GM12878 (cell line): ENCODE results near the gene PARVA. TPM values are rescaled to one million over a fixed set of nuclear protein-coding genes. Genes with fewer than 3 reads are reported as not detected.

Source experiments
- ATAC-seq: fragments of 200-7000 bp; cut with Tn5 transposase; 3 replicates; pipeline ENCODE4 v1.9.1; 2020; ENCODE audit warnings: mild to moderate bottlenecking, moderate library complexity
- BruUV-seq: library from RNA; stranded (reverse); fragments of 400-500 nt; replicated peaks from 2 replicates; lab custom pipeline; 2021; lab: Mats Ljungman, UMichigan
- CTCF ChIA-PET: fragments of 300-600 bp; sonication (Branson Sonifier 250); formaldehyde crosslinking; extraction: SDS; loops from one replicate; lab custom pipeline; 2021; ENCODE audit warnings: inconsistent platforms; lab: Yijun Ruan, JAX
- POLR2A ChIA-PET: fragments of 350-600 bp; formaldehyde crosslinking; extraction: SDS; loops from one replicate; lab custom pipeline; 2021; ENCODE audit warnings: inconsistent platforms; lab: Charles Lee
- RAD21 ChIA-PET: fragments of 300-600 bp; sonication (Branson Sonifier 250); formaldehyde crosslinking; loops from one replicate; lab custom pipeline; 2023; ENCODE audit warnings: antibody characterized with exemption; ENCODE audit not compliant: unreplicated experiment; lab: Charles Lee
- SMC1A ChIA-PET: fragments of 300-600 bp; sonication (Branson Sonifier 250); formaldehyde crosslinking; loops from one replicate; lab custom pipeline; 2023; ENCODE audit not compliant: unreplicated experiment, uncharacterized antibody; lab: Charles Lee
- DNase-seq: peaks from one replicate; pipeline ENCODE4 v3.0.0-alpha.2; 2011; ENCODE audit warnings: low read depth, low spot score
- FAIRE-seq: peaks from 3 replicates; lab custom pipeline; 2011; peaks lifted over from hg19 to GRCh38; lab: Jason Lieb, UNC
- H2AFZ ChIP-seq: 2 replicates; pipeline ENCODE4 v1.6.0; 2011; ENCODE audit warnings: low read depth, low read length, control low read depth; ENCODE audit not compliant: control insufficient read depth
- H3K27ac ChIP-seq: 2 replicates; pipeline ENCODE4 v1.5.1; 2011; ENCODE audit warnings: control low read depth; ENCODE audit not compliant: control insufficient read depth, insufficient read depth
- H3K27me3 ChIP-seq, 2 experiments: replicated peaks in 1 of 2; 2 replicates each; pipeline versions ENCODE4 v1.6.0 to v1.6.1; 2011; ENCODE audit warnings: low read length in 1 of 2; ENCODE audit not compliant: control insufficient read depth in 2 of 2, insufficient read depth in 2 of 2
- H3K36me3 ChIP-seq, 2 experiments: 2 replicates each; pipeline ENCODE4 v1.5.1; 2011; ENCODE audit warnings: low read length in 1 of 2; ENCODE audit not compliant: control insufficient read depth in 2 of 2, insufficient read depth in 2 of 2
- H3K4me1 ChIP-seq: 2 replicates; pipeline ENCODE4 v1.6.1; 2011; ENCODE audit warnings: mild to moderate bottlenecking, low read length, moderate library complexity, mixed read lengths; ENCODE audit not compliant: control insufficient read depth, insufficient read depth
- H3K4me2 ChIP-seq: 2 replicates; pipeline ENCODE4 v1.6.0; 2011; ENCODE audit warnings: control low read depth; ENCODE audit not compliant: control insufficient read depth, insufficient read depth
- H3K4me3 ChIP-seq: fragments of 200-600 bp; sonication (generic); 2 replicates; pipeline ENCODE4 v1.5.1; 2016
- H3K79me2 ChIP-seq: 2 replicates; pipeline ENCODE4 v1.6.0; 2011; ENCODE audit warnings: low read length; ENCODE audit not compliant: control insufficient read depth, insufficient read depth
- H3K9ac ChIP-seq: 2 replicates; pipeline ENCODE4 v1.8.0; 2011; ENCODE audit warnings: low read length, control low read depth, mixed read lengths; ENCODE audit not compliant: control insufficient read depth, insufficient read depth
- H3K9me3 ChIP-seq: replicated peaks from 3 replicates; pipeline ENCODE4 v1.5.1; 2011; ENCODE audit warnings: mild to moderate bottlenecking, low read length; ENCODE audit not compliant: control insufficient read depth, insufficient read depth
- H4K20me1 ChIP-seq: 2 replicates; pipeline ENCODE4 v1.6.0; 2011; ENCODE audit not compliant: control insufficient read depth, insufficient read depth
- CBX3 ChIP-seq: fragments of 200-600 bp; sonication (generic); IDR thresholded peaks from 2 replicates; pipeline ENCODE4 v1.6.1; 2016; ENCODE audit warnings: low read depth, borderline replicate concordance
- CEBPB ChIP-seq, 2 experiments: fragments of 150-350 bp in 1 of 2; IDR thresholded peaks; 2 replicates each; pipeline ENCODE4 v1.6.1; 2012 to 2014; ENCODE audit warnings: low read depth in 2 of 2, low read length in 2 of 2, borderline replicate concordance in 1 of 2, inconsistent platforms in 1 of 2
- FOXK2 ChIP-seq: fragments of 450-650 bp; IDR thresholded peaks from 2 replicates; pipeline ENCODE4 v1.6.1; 2017; ENCODE audit warnings: mild to moderate bottlenecking, moderate library complexity
- PBX3 ChIP-seq: IDR thresholded peaks from 2 replicates; pipeline ENCODE4 v1.6.1; 2011; ENCODE audit warnings: mild to moderate bottlenecking, low read depth, low read length, moderate library complexity; ENCODE audit not compliant: insufficient replicate concordance
- RFX5 ChIP-seq: IDR thresholded peaks from 2 replicates; pipeline ENCODE4 v1.6.1; 2011; ENCODE audit warnings: low read depth, low read length, improper control_type of control experiment
- SIX5 ChIP-seq: IDR thresholded peaks from 2 replicates; pipeline ENCODE4 v1.6.1; 2011; ENCODE audit warnings: mild to moderate bottlenecking, low read depth, low read length, moderate library complexity; ENCODE audit not compliant: severe bottlenecking
- SMC3 ChIP-seq: IDR thresholded peaks from 2 replicates; pipeline ENCODE4 v1.6.1; 2011; ENCODE audit warnings: low read length, improper control_type of control experiment, borderline replicate concordance
- SREBF1 ChIP-seq: IDR thresholded peaks from 2 replicates; pipeline ENCODE4 v1.6.1; 2012; ENCODE audit warnings: mild to moderate bottlenecking, low read length
- TCF3 ChIP-seq: IDR thresholded peaks from 2 replicates; pipeline ENCODE4 v1.6.1; 2012; ENCODE audit warnings: low read depth, mild to moderate bottlenecking, low read length, borderline replicate concordance; ENCODE audit not compliant: insufficient read depth
- ZBED1 ChIP-seq: IDR thresholded peaks from 2 replicates; pipeline ENCODE4 v1.6.1; 2016; ENCODE audit warnings: borderline replicate concordance
- ZBTB11 ChIP-seq: fragments of 450-650 bp; formaldehyde crosslinking; IDR thresholded peaks from 2 replicates; pipeline ENCODE4 v1.5.0; 2022; ENCODE audit warnings: mild to moderate bottlenecking, missing genetic modification characterization
- WGBS: methylation state at CpG from one replicate; pipeline ENCODE4 v1.1.6; 2016; ENCODE audit warnings: low lambda C conversion rate; ENCODE audit not compliant: insufficient replicate concordance, insufficient coverage; ENCODE audit errors: missing lambda C conversion rate; 5-methylcytosine and 5-hydroxymethylcytosine counted together
- in situ Hi-C: fragments of 300-500 bp; cut with MboI; formaldehyde crosslinking; loops from 9 replicates; pipeline ENCODE4 v1.14.3; 2018; ENCODE audit warnings: mixed read lengths
- intact Hi-C: fragments of 100-400 bp; cut with micrococcal nuclease; formaldehyde crosslinking; loops from one replicate; pipeline ENCODE4 v1.14.2; 2022; ENCODE audit not compliant: unreplicated experiment
- polyA plus RNA-seq, 11 experiments: library from polyadenylated mRNA; depleted of rRNA in 4 of 11; unstranded in 6 of 11; stranded (reverse) in 5 of 11; fragments of >200 nt; fragmentation: Nextera tagmentation in 4 of 11; fragmentation: Illumina TruSeq in 1 of 11; extraction: Ambion mirVana in 4 of 11; extraction: Trizol in 1 of 11; gene quantifications; 1 replicate in 1 of 11; 2 replicates in 10 of 11; pipeline versions ENCODE4 v1.2.1 to v1.2.3, GENCODE V29; 2011 to 2016; ENCODE audit warnings: inconsistent platforms in 2 of 11, missing spikeins in 2 of 11, low read depth in 1 of 11
- total RNA-seq, 4 experiments: library from RNA; depleted of rRNA in 3 of 4; stranded (reverse); fragments of >200 nt in 3 of 4; fragmentation: Illumina TruSeq in 1 of 4; extraction: Trizol in 1 of 4; gene quantifications; 2 replicates each; pipeline versions ENCODE4 v1.2.1 to v1.2.3, GENCODE V29; 2013 to 2021

The PARVA gene
- total and polyA plus RNA-seq, 10 of the 15 experiments (the other 5 are each of a cell fraction or from before 2014, with no cell fraction given) = 0.01 to 0.44 (median 0.03) TPM; not detected in 7

- TF ChIP-seq PBX3 (no peak), SREBF1 (no peak), FOXK2 (no peak)
Observed at GRCh38 chr11:12517741-12518140, 140.4 kb downstream of the PARVA start (continued).

- Histone ChIP-seq H3K9ac (no peak overlapping the region), H3K27me3 (no peaks in the 10 kb centered on the region), H2AFZ (no peak overlapping the region), H3K36me3 (no peaks in the 10 kb centered on the region), H3K4me2 (no peak overlapping the region), H3K9me3 (no peaks in the 10 kb centered on the region), H3K4me3 (no peak overlapping the region), H3K27ac (no peak overlapping the region), H3K4me1 (no peaks in the 10 kb centered on the region), H3K79me2 (no peaks in the 10 kb centered on the region), H4K20me1 (no peaks in the 10 kb centered on the region; the same call in 1 of the 2 replicates)
- FAIRE-seq = no peak
- ChIA-PET RAD21 (no interaction called here), CTCF (no interaction called here), POLR2A (no interaction called here), SMC1A (no interaction called here)
- no peak for TF ChIP-seq ZBTB11 (CRISPR knock-in tag)
- no peak for TF ChIP-seq SIX5
- no peak for TF ChIP-seq CBX3
- TF ChIP-seq RFX5 = no peak
- no peak for TF ChIP-seq ZBED1
- TF ChIP-seq TCF3 = no peak
- TF ChIP-seq SMC3 = no peak
- TF ChIP-seq CEBPB (IDR thresholded peaks at IDR 0.05; ENCODE audit: borderline replicate concordance in 1 of 2, low read depth in 2 of 2, low read length in 2 of 2) = no peak
- DNase-seq = no peak
- ATAC-seq = no peak
- BruUV-seq = no TSS peak
- intact Hi-C loops = no loop called here
- in situ Hi-C loops = no loop called here
- WGBS = 28% methylated on average over 15 of the region's 15 CpGs
Observed at GRCh38 chr11:12518606-12519385, 141.4 kb downstream of the PARVA start.
